Stimulated activated CD8-positive, alpha-beta memory T cell treated with anti-CD3 and anti-CD28 coated beads, Interleukin-15, amount 100 ng/mL, for 1 hour (primary cell): Measurements from ENCODE around the gene SH3RF3.

Experiments used
- DNase-seq: peaks from one replicate; pipeline ENCODE4 v3.0.0-alpha.2; 2020; ENCODE audit warnings: low read depth

Gene SH3RF3

GRCh38 chr2:109454765-109455394 lies 325.9 kb downstream of the SH3RF3 start:
- DNase-seq, result no peak

- DNase-seq, result no peak
These were observed 327.0 kb downstream of the SH3RF3 start for GRCh38 chr2:109455731-109456691.

GRCh38 chr2:109456776-109457175 lies 327.8 kb downstream of the SH3RF3 start:
- DNase-seq, result no peak

- DNase-seq, result no peak
These were observed 328.4 kb downstream of the SH3RF3 start for GRCh38 chr2:109457366-109457765.

GRCh38 chr2:109457794-109458193 lies 328.8 kb downstream of the SH3RF3 start:
- DNase-seq, result no peak

GRCh38 chr2:109458512-109458911 lies 329.5 kb downstream of the SH3RF3 start:
- no peak for DNase-seq

GRCh38 chr2:109459485-109459884 lies 330.5 kb downstream of the SH3RF3 start:
- no peak for DNase-seq

- DNase-seq, result no peak
These were observed 331.7 kb downstream of the SH3RF3 start for GRCh38 chr2:109460553-109461324.

- DNase-seq, result no peak
These were observed 334.2 kb downstream of the SH3RF3 start for GRCh38 chr2:109463236-109463635.

GRCh38 chr2:109463891-109464290 lies 334.9 kb downstream of the SH3RF3 start:
- DNase-seq, result no peak

- no peak for DNase-seq
These were observed 337.9 kb downstream of the SH3RF3 start for GRCh38 chr2:109466674-109467575.

GRCh38 chr2:109467701-109468100 lies 338.7 kb downstream of the SH3RF3 start:
- DNase-seq, result no peak

- no peak for DNase-seq
These were observed 339.9 kb downstream of the SH3RF3 start for GRCh38 chr2:109468893-109469292.

- no peak for DNase-seq
These were observed 342.7 kb downstream of the SH3RF3 start for GRCh38 chr2:109471658-109472057.

GRCh38 chr2:109472331-109472959 lies 343.4 kb downstream of the SH3RF3 start:
- no peak for DNase-seq

GRCh38 chr2:109472974-109473373 lies 344.0 kb downstream of the SH3RF3 start:
- DNase-seq, result no peak

- no peak for DNase-seq
These were observed 344.8 kb downstream of the SH3RF3 start for GRCh38 chr2:109473616-109474318.

- no peak for DNase-seq
These were observed 345.4 kb downstream of the SH3RF3 start for GRCh38 chr2:109474319-109474825.

GRCh38 chr2:109475531-109476210 lies 346.7 kb downstream of the SH3RF3 start:
- no peak for DNase-seq
